Measurements from ENCODE around the gene NANP. TPM values are rescaled to one million over a fixed set of nuclear protein-coding genes. Genes with fewer than 3 reads are reported as not detected.
"Not testable (repeated sequence)": the region's sequence is repeated elsewhere in the genome, so short reads cannot be mapped to it uniquely, and the experiment has no call there.

The NANP gene
- total and polyA plus RNA-seq, 2 of the 13 experiments (the other 11 are each of a cell fraction or from before 2014, with no cell fraction given), result 8.9 to 21.5 TPM

DNA sequence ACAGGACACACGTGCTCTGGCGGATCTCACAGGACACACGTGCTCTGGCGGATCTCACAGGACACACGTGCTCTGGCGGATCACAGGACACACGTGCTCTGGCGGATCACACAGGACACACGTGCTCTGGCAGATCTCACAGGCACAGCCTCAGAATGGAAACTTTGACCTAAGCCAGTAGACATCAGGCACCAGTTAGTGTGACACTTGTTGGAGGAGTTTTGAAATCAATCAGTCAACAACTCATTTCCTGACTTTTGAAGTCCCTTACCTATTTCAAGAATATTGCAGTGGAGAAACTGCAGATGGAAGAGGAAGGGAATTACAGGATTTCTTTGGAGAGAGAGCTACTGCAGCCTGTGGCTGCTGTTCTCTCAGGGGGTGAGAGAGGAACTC lies 20.9 kb downstream of the NANP start (continued):
- TF ChIP-seq, protein P1, sequence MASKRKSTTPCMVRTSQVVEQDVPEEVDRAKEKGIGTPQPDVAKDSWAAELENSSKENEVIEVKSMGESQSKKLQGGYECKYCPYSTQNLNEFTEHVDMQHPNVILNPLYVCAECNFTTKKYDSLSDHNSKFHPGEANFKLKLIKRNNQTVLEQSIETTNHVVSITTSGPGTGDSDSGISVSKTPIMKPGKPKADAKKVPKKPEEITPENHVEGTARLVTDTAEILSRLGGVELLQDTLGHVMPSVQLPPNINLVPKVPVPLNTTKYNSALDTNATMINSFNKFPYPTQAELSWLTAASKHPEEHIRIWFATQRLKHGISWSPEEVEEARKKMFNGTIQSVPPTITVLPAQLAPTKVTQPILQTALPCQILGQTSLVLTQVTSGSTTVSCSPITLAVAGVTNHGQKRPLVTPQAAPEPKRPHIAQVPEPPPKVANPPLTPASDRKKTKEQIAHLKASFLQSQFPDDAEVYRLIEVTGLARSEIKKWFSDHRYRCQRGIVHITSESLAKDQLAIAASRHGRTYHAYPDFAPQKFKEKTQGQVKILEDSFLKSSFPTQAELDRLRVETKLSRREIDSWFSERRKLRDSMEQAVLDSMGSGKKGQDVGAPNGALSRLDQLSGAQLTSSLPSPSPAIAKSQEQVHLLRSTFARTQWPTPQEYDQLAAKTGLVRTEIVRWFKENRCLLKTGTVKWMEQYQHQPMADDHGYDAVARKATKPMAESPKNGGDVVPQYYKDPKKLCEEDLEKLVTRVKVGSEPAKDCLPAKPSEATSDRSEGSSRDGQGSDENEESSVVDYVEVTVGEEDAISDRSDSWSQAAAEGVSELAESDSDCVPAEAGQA (IDR thresholded peaks at IDR 0.05; ENCODE audit: low read depth), result peak; percentile 60; the same call in 1 of the 2 replicates
- TF ChIP-seq, protein P1 (CRISPR knock-in tag; IDR thresholded peaks at IDR 0.05; ENCODE audit: borderline replicate concordance), result not testable (repeated sequence)
- TF ChIP-seq, protein P2, sequence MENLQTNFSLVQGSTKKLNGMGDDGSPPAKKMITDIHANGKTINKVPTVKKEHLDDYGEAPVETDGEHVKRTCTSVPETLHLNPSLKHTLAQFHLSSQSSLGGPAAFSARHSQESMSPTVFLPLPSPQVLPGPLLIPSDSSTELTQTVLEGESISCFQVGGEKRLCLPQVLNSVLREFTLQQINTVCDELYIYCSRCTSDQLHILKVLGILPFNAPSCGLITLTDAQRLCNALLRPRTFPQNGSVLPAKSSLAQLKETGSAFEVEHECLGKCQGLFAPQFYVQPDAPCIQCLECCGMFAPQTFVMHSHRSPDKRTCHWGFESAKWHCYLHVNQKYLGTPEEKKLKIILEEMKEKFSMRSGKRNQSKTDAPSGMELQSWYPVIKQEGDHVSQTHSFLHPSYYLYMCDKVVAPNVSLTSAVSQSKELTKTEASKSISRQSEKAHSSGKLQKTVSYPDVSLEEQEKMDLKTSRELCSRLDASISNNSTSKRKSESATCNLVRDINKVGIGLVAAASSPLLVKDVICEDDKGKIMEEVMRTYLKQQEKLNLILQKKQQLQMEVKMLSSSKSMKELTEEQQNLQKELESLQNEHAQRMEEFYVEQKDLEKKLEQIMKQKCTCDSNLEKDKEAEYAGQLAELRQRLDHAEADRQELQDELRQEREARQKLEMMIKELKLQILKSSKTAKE (CRISPR knock-in tag; IDR thresholded peaks at IDR 0.05; ENCODE audit: borderline replicate concordance), result peak; percentile 46; the same call in 1 of the 2 replicates
- peak; percentile 47; the same call in 1 of the 2 replicates for TF ChIP-seq PPARG (CRISPR knock-in tag; conservative IDR thresholded peaks at IDR 0.05)
- peak; percentile 73 for TF ChIP-seq TCF7 (IDR thresholded peaks at IDR 0.05; ENCODE audit: low read depth)
- TF ChIP-seq, protein P3, sequence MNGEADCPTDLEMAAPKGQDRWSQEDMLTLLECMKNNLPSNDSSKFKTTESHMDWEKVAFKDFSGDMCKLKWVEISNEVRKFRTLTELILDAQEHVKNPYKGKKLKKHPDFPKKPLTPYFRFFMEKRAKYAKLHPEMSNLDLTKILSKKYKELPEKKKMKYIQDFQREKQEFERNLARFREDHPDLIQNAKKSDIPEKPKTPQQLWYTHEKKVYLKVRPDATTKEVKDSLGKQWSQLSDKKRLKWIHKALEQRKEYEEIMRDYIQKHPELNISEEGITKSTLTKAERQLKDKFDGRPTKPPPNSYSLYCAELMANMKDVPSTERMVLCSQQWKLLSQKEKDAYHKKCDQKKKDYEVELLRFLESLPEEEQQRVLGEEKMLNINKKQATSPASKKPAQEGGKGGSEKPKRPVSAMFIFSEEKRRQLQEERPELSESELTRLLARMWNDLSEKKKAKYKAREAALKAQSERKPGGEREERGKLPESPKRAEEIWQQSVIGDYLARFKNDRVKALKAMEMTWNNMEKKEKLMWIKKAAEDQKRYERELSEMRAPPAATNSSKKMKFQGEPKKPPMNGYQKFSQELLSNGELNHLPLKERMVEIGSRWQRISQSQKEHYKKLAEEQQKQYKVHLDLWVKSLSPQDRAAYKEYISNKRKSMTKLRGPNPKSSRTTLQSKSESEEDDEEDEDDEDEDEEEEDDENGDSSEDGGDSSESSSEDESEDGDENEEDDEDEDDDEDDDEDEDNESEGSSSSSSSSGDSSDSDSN (CRISPR knock-in tag; IDR thresholded peaks at IDR 0.05), result peak; percentile 37; the same call in 1 of the 2 replicates
- TF ChIP-seq PITX1 (CRISPR knock-in tag; IDR thresholded peaks at IDR 0.05), result peak; percentile 58; the same call in 1 of the 2 replicates
- TF ChIP-seq CEBPG (CRISPR knock-in tag; IDR thresholded peaks at IDR 0.05), result peak; percentile 87
- TF ChIP-seq FOXO1 (CRISPR knock-in tag; IDR thresholded peaks at IDR 0.05), result peak; percentile 71; the same call in 1 of the 2 replicates
- peak; percentile 73 for TF ChIP-seq HMG20A (CRISPR knock-in tag; IDR thresholded peaks at IDR 0.05; ENCODE audit: borderline replicate concordance)
- peak; percentile 53; the same call in 1 of the 2 replicates for TF ChIP-seq NCOA2 (CRISPR knock-in tag; IDR thresholded peaks at IDR 0.05)
- peak; percentile 54 for TF ChIP-seq FOXJ3 (CRISPR knock-in tag; IDR thresholded peaks at IDR 0.05; ENCODE audit: borderline replicate concordance)
- not testable (repeated sequence) for TF ChIP-seq NONO (IDR thresholded peaks at IDR 0.05)
- 0 out of 2 replicates have a peak, but pooled peaks have one; percentile 19 for TF ChIP-seq NONO (CRISPR knock-in tag; conservative IDR thresholded peaks at IDR 0.05)
- TF ChIP-seq, protein P4, sequence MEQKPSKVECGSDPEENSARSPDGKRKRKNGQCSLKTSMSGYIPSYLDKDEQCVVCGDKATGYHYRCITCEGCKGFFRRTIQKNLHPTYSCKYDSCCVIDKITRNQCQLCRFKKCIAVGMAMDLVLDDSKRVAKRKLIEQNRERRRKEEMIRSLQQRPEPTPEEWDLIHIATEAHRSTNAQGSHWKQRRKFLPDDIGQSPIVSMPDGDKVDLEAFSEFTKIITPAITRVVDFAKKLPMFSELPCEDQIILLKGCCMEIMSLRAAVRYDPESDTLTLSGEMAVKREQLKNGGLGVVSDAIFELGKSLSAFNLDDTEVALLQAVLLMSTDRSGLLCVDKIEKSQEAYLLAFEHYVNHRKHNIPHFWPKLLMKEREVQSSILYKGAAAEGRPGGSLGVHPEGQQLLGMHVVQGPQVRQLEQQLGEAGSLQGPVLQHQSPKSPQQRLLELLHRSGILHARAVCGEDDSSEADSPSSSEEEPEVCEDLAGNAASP (CRISPR knock-in tag; IDR thresholded peaks at IDR 0.05; ENCODE audit: borderline replicate concordance), result peak; percentile 60
- peak; percentile 34; the same call in 1 of the 2 replicates for TF ChIP-seq RXRA (CRISPR knock-in tag; IDR thresholded peaks at IDR 0.05)
- peak; percentile 66; the same call in 1 of the 2 replicates for TF ChIP-seq MEIS2 (CRISPR knock-in tag; IDR thresholded peaks at IDR 0.05)
- peak; percentile 72; the same call in 1 of the 2 replicates for TF ChIP-seq HDAC2 (CRISPR knock-in tag; IDR thresholded peaks at IDR 0.05)
- TF ChIP-seq TARDBP (CRISPR knock-in tag; IDR thresholded peaks at IDR 0.05), result peak; percentile 86; the same call in 1 of the 2 replicates
- TF ChIP-seq GATAD2A (CRISPR knock-in tag; IDR thresholded peaks at IDR 0.05), result peak; percentile 90

Measured in HepG2 (cell line).